CD4-positive, alpha-beta T cell (primary cell): ENCODE data around the gene FKRP. TPM values are rescaled to one million over a fixed set of nuclear protein-coding genes. Genes with fewer than 3 reads are reported as not detected.
"Not testable (repeated sequence)": the region's sequence is repeated elsewhere in the genome, so short reads cannot be mapped to it uniquely, and the experiment has no call there.

ENCODE experiments used
- ATAC-seq: fragments of 200-7000 bp; cut with Tn5 transposase; one replicate; pipeline ENCODE4 v1.10.0; 2022; ENCODE audit warnings: mild to moderate bottlenecking; ENCODE audit not compliant: poor library complexity
- CTCF ChIA-PET: fragments of 350-600 bp; sonication (Branson Sonifier 250); formaldehyde crosslinking; loops from one replicate; lab custom pipeline; 2021; ENCODE audit warnings: antibody characterized with exemption, inconsistent platforms; lab: Charles Lee
- POLR2A ChIA-PET: fragments of 350-600 bp; sonication (Branson Sonifier 250); formaldehyde crosslinking; loops from one replicate; lab custom pipeline; 2021; ENCODE audit warnings: antibody characterized with exemption, inconsistent platforms; lab: Charles Lee
- DNase-seq, 14 experiments: peaks; one replicate each; pipeline ENCODE4 v3.0.0-alpha.2; 2013 to 2020; ENCODE audit warnings: mixed read lengths in 2 of 14
- H3K27ac ChIP-seq, 2 donors: one replicate each; pipeline versions ENCODE4 v1.5.1 to v1.7.0; 2013; ENCODE audit warnings: low read length in 2 of 2, low read depth in 1 of 2, mild to moderate bottlenecking in 1 of 2
- H3K27me3 ChIP-seq, 2 experiments: 1 replicate in 1 of 2; 2 replicates in 1 of 2; pipeline versions ENCODE4 v1.6.1 to v1.7.0; 2013; ENCODE audit warnings: low read length in 2 of 2, control low read depth in 1 of 2, mild to moderate bottlenecking in 1 of 2, moderate library complexity in 1 of 2; ENCODE audit not compliant: insufficient read depth in 2 of 2, control insufficient read depth in 1 of 2
- H3K36me3 ChIP-seq: one replicate; pipeline ENCODE4 v1.6.1; 2013; ENCODE audit warnings: low read length, control low read depth; ENCODE audit not compliant: insufficient read depth
- H3K4me1 ChIP-seq: one replicate; pipeline ENCODE4 v1.6.1; 2013; ENCODE audit warnings: low read length, control low read depth; ENCODE audit not compliant: insufficient read depth
- H3K4me3 ChIP-seq: one replicate; pipeline ENCODE4 v1.5.1; 2013; ENCODE audit warnings: mild to moderate bottlenecking, low read length, moderate library complexity
- H3K9me3 ChIP-seq, 2 experiments: 1 replicate in 1 of 2; 2 replicates in 1 of 2; pipeline versions ENCODE4 v1.6.1 to v1.7.0; 2013; ENCODE audit warnings: low read length in 2 of 2, mild to moderate bottlenecking in 2 of 2, control low read depth in 1 of 2, moderate library complexity in 1 of 2; ENCODE audit not compliant: control insufficient read depth in 1 of 2, insufficient read depth in 1 of 2
- H3K27ac Mint-ChIP-seq: one replicate; pipeline ENCODE4 v1.8.0; 2020; ENCODE audit warnings: mixed read lengths
- H3K27me3 Mint-ChIP-seq: one replicate; pipeline ENCODE4 v1.8.0; 2021; ENCODE audit warnings: mixed read lengths
- H3K36me3 Mint-ChIP-seq: one replicate; pipeline ENCODE4 v1.8.0; 2021; ENCODE audit warnings: low read depth, mixed read lengths
- H3K4me1 Mint-ChIP-seq: one replicate; pipeline ENCODE4 v1.8.0; 2021; ENCODE audit warnings: low read depth, mixed read lengths
- H3K4me3 Mint-ChIP-seq: one replicate; pipeline ENCODE4 v1.8.0; 2020; ENCODE audit warnings: mild to moderate bottlenecking, mixed read lengths
- H3K9me3 Mint-ChIP-seq: one replicate; pipeline ENCODE4 v1.8.0; 2020; ENCODE audit warnings: mixed read lengths
- CTCF ChIP-seq: fragments of 200-600 bp; IDR thresholded peaks from one replicate; pipeline ENCODE4 v1.8.0; 2022; ENCODE audit warnings: antibody characterized with exemption, mild to moderate bottlenecking
- intact Hi-C, 2 experiments: fragments of 100-400 bp; cut with DNase I in 1 of 2; cut with micrococcal nuclease in 1 of 2; formaldehyde crosslinking; loops; one replicate each; pipeline versions ENCODE4 v1.15.1 to v1.9.0; 2023 to 2025; cut with DNase I, micrococcal nuclease
- total RNA-seq, 174 experiments: library from RNA in 2 of 174; stranded (reverse) in 2 of 174; gene quantifications; one replicate each; pipeline ENCODE4 v1.2.3 and lab custom pipeline; 2021 to 2026

The FKRP gene
- total RNA-seq, 2 experiments from 2014 or later = 19.0 to 20.2 TPM

- H3K27ac Mint-ChIP-seq = no peak overlapping the region
- intact Hi-C loops = loop anchor here in 1 of 2 experiments (5.0 kb wide), 1 partner anchor 232 kb away; no protein-coding TSS in a partner anchor
- H3K4me1 Mint-ChIP-seq = peaks cover 4% of the 10 kb centered on the region
- peaks cover 11% of the 10 kb centered on the region for H3K4me1 ChIP-seq
- no peaks in the 10 kb centered on the region for H3K27me3 Mint-ChIP-seq
- no peaks in the 10 kb centered on the region for H3K9me3 Mint-ChIP-seq
- ChIA-PET POLR2A (no interaction called here), CTCF (no interaction called here)
- H3K27ac ChIP-seq = no peak overlapping the region
- TF ChIP-seq CTCF = no peak
- ATAC-seq (no peak), DNase-seq (no peak)
- H3K4me3 Mint-ChIP-seq = no peak overlapping the region
- peaks cover 11% of the 10 kb centered on the region for H3K36me3 Mint-ChIP-seq
- no peaks in the 10 kb centered on the region for H3K27me3 ChIP-seq
- H3K4me3 ChIP-seq = no peak overlapping the region
- H3K9me3 ChIP-seq = no peaks in the 10 kb centered on the region
- peaks cover 6% of the 10 kb centered on the region for H3K36me3 ChIP-seq
These were observed 14.0 kb downstream of the FKRP start for GRCh38 chr19:46759817-46760333.

GRCh38 chr19:46760363-46760762 is 14.5 kb downstream of the FKRP start:
- H3K27ac Mint-ChIP-seq = no peak overlapping the region
- Histone ChIP-seq H3K27ac (no peak overlapping the region), H3K4me3 (no peak overlapping the region), H3K9me3 (no peaks in the 10 kb centered on the region), H3K36me3 (peaks cover 6% of the 10 kb centered on the region), H3K4me1 (peaks cover 11% of the 10 kb centered on the region), H3K27me3 (no peaks in the 10 kb centered on the region)
- ATAC-seq (no peak), DNase-seq (no peak)
- no peaks in the 10 kb centered on the region for H3K9me3 Mint-ChIP-seq
- ChIA-PET CTCF (no interaction called here), POLR2A (no interaction called here)
- H3K27me3 Mint-ChIP-seq = no peaks in the 10 kb centered on the region
- H3K36me3 Mint-ChIP-seq = peaks cover 11% of the 10 kb centered on the region
- H3K4me1 Mint-ChIP-seq = peaks cover 4% of the 10 kb centered on the region
- intact Hi-C loops = no loop called here
- no peak for TF ChIP-seq CTCF
- H3K4me3 Mint-ChIP-seq = no peak overlapping the region

GRCh38 chr19:46760897-46761296 is 15.0 kb downstream of the FKRP start:
- H3K4me1 Mint-ChIP-seq, H3K9me3 Mint-ChIP-seq, ATAC-seq, H3K27me3 Mint-ChIP-seq, POLR2A ChIA-PET, H3K27ac Mint-ChIP-seq, H3K4me3 Mint-ChIP-seq, H3K4me3 ChIP-seq, CTCF ChIA-PET, H3K27me3 ChIP-seq, H3K36me3 ChIP-seq, H3K27ac ChIP-seq, intact Hi-C loops, DNase-seq, H3K9me3 ChIP-seq: not testable (repeated sequence)
- H3K4me1 ChIP-seq = peaks cover 11% of the 10 kb centered on the region
- H3K36me3 Mint-ChIP-seq = peaks cover 11% of the 10 kb centered on the region

GRCh38 chr19:46761418-46761831 is 15.6 kb downstream of the FKRP start:
- Mint-ChIP-seq H3K36me3 (peaks cover 11% of the 10 kb centered on the region), H3K9me3 (no peaks in the 10 kb centered on the region), H3K4me1 (peaks cover 4% of the 10 kb centered on the region), H3K4me3 (no peak overlapping the region), H3K27ac (no peak overlapping the region), H3K27me3 (no peaks in the 10 kb centered on the region)
- Histone ChIP-seq H3K27me3 (no peaks in the 10 kb centered on the region), H3K36me3 (peaks cover 5% of the 10 kb centered on the region), H3K9me3 (no peaks in the 10 kb centered on the region), H3K27ac (no peak overlapping the region), H3K4me1 (peaks cover 11% of the 10 kb centered on the region), H3K4me3 (no peak overlapping the region)
- no peak for TF ChIP-seq CTCF
- ChIA-PET POLR2A (no interaction called here), CTCF (no interaction called here)
- DNase-seq (no peak), ATAC-seq (no peak)
- intact Hi-C loops = no loop called here
